ENCODE results near the gene SRRM3.

GRCh38 chr7:76330673-76331072 is 129.0 kb downstream of the SRRM3 start:
- TF ChIP-seq CTCF (conservative IDR thresholded peaks at IDR 0.05; ENCODE audit: low read depth in 2 of 2), result peak; percentile 55 to 60
- TF ChIP-seq POLR2AphosphoS5 (IDR thresholded peaks at IDR 0.05; ENCODE audit: low read depth), result no peak
- TF ChIP-seq REST (IDR thresholded peaks at IDR 0.05; ENCODE audit: unreplicated experiment), result no peak

Data from GM23338 (cell line).